NOMO-1 (cell line): ENCODE results near the gene BOC.

Experiments used
- DNase-seq, 2 experiments: peaks; one replicate each; lab custom pipeline; 2025; ENCODE audit not compliant: unreplicated experiment in 2 of 2; lab: John Stamatoyannopoulos, UW

Gene BOC

GRCh38 chr3:113285226-113285625, 73.9 kb downstream of the BOC start:
- DNase-seq: no peak

- no peak for DNase-seq
These were observed 74.4 kb downstream of the BOC start for GRCh38 chr3:113285741-113286140.

- DNase-seq: no peak
These were observed 75.2 kb downstream of the BOC start for GRCh38 chr3:113286524-113286923.

- DNase-seq: no peak
These were observed 75.9 kb downstream of the BOC start for GRCh38 chr3:113287111-113287802.

- peak in 1 of 2 experiments; percentile 49 for DNase-seq
These were observed 76.7 kb downstream of the BOC start for GRCh38 chr3:113287803-113288648.

GRCh38 chr3:113288881-113289280, 77.5 kb downstream of the BOC start:
- no peak for DNase-seq

GRCh38 chr3:113291572-113291971, 80.2 kb downstream of the BOC start:
- no peak for DNase-seq

GRCh38 chr3:113292933-113293332, 81.6 kb downstream of the BOC start:
- no peak for DNase-seq

- no peak for DNase-seq
These were observed 82.0 kb downstream of the BOC start for GRCh38 chr3:113293348-113293747.

- no peak for DNase-seq
These were observed 84.1 kb downstream of the BOC start for GRCh38 chr3:113295463-113295862.

- DNase-seq: no peak
These were observed 85.9 kb downstream of the BOC start for GRCh38 chr3:113297287-113297686.

- DNase-seq: no peak
These were observed 86.5 kb downstream of the BOC start for GRCh38 chr3:113297841-113298240.

- no peak for DNase-seq
These were observed 89.2 kb downstream of the BOC start for GRCh38 chr3:113300596-113300995.

- DNase-seq: no peak
These were observed 92.7 kb downstream of the BOC start for GRCh38 chr3:113304102-113304501.

GRCh38 chr3:113304856-113305540, 93.6 kb downstream of the BOC start:
- DNase-seq: no peak

GRCh38 chr3:113310960-113311359, 99.6 kb downstream of the BOC start:
- DNase-seq: no peak

- DNase-seq: no peak
These were observed 101.1 kb downstream of the BOC start for GRCh38 chr3:113312416-113312815.

GRCh38 chr3:113314923-113315322, 103.6 kb downstream of the BOC start:
- DNase-seq: no peak

- DNase-seq: no peak
These were observed 118.4 kb downstream of the BOC start for GRCh38 chr3:113329757-113330156.

- no peak for DNase-seq
These were observed 119.4 kb downstream of the BOC start for GRCh38 chr3:113330742-113331141.

- no peak for DNase-seq
These were observed 119.8 kb downstream of the BOC start for GRCh38 chr3:113331187-113331586.
